Left ventricle myocardium inferior (tissue), 1 donor: ENCODE measurements around the gene KAT7. TPM values are rescaled to one million over a fixed set of nuclear protein-coding genes. Genes with fewer than 3 reads are reported as not detected.

Experiments
- DNase-seq: peaks from one replicate; pipeline ENCODE4 v3.0.0-alpha.2; 2020
- H3K27ac ChIP-seq: fragments of 200-600 bp; replicated peaks from 2 replicates; pipeline ENCODE4 v1.8.0; 2021
- H3K27me3 ChIP-seq: fragments of 200-600 bp; 2 replicates; pipeline ENCODE4 v1.8.0; 2021; ENCODE audit warnings: low read depth
- H3K36me3 ChIP-seq: fragments of 200-600 bp; 2 replicates; pipeline ENCODE4 v1.8.0; 2021
- H3K4me1 ChIP-seq: fragments of 200-600 bp; 2 replicates; pipeline ENCODE4 v1.8.0; 2021
- H3K4me3 ChIP-seq: fragments of 200-600 bp; 2 replicates; pipeline ENCODE4 v1.8.0; 2021; ENCODE audit warnings: mild to moderate bottlenecking, moderate library complexity
- H3K9me3 ChIP-seq: fragments of 200-600 bp; replicated peaks from 2 replicates; pipeline ENCODE4 v1.8.0; 2021
- intact Hi-C: fragments of 100-400 bp; cut with micrococcal nuclease; formaldehyde crosslinking; loops from one replicate; pipeline ENCODE4 v1.11.0; 2022
- total RNA-seq: library from RNA; stranded (reverse); fragmentation: NEBNext Ultra II Directional; extraction: Animal tissue kit (Norgen Biotek cat#: 25700); gene quantifications from one replicate; pipeline ENCODE4 v1.2.1, GENCODE V29; 2021
- TF ChIP-seq, protein P1 (sequence below): fragments of 200-600 bp; IDR thresholded peaks from 2 replicates; pipeline ENCODE4 v1.8.0; 2021; ENCODE audit warnings: antibody characterized with exemption, mild to moderate bottlenecking, borderline replicate concordance
- donor health status: DM: no; HTN: yes; CAD: no; lungs with severe emphysema.

KAT7 gene
- total RNA-seq, 1 donor from 2014 or later, result 52.6 TPM

- H3K27me3 ChIP-seq, result no peaks in the 10 kb centered on the region
- H3K4me3 ChIP-seq, result no peak overlapping the region
- no peaks in the 10 kb centered on the region for H3K9me3 ChIP-seq
- peaks cover 36% of the 10 kb centered on the region for H3K4me1 ChIP-seq
- H3K27ac ChIP-seq, result no peak overlapping the region
- TF ChIP-seq, protein P1, sequence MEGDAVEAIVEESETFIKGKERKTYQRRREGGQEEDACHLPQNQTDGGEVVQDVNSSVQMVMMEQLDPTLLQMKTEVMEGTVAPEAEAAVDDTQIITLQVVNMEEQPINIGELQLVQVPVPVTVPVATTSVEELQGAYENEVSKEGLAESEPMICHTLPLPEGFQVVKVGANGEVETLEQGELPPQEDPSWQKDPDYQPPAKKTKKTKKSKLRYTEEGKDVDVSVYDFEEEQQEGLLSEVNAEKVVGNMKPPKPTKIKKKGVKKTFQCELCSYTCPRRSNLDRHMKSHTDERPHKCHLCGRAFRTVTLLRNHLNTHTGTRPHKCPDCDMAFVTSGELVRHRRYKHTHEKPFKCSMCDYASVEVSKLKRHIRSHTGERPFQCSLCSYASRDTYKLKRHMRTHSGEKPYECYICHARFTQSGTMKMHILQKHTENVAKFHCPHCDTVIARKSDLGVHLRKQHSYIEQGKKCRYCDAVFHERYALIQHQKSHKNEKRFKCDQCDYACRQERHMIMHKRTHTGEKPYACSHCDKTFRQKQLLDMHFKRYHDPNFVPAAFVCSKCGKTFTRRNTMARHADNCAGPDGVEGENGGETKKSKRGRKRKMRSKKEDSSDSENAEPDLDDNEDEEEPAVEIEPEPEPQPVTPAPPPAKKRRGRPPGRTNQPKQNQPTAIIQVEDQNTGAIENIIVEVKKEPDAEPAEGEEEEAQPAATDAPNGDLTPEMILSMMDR, result no peak
- peaks cover 74% of the 10 kb centered on the region for H3K36me3 ChIP-seq
- no peak for DNase-seq
- intact Hi-C loops, result no loop called here
Measured at GRCh38 chr17:49814781-49815529, 26.5 kb downstream of the KAT7 start.

DNA sequence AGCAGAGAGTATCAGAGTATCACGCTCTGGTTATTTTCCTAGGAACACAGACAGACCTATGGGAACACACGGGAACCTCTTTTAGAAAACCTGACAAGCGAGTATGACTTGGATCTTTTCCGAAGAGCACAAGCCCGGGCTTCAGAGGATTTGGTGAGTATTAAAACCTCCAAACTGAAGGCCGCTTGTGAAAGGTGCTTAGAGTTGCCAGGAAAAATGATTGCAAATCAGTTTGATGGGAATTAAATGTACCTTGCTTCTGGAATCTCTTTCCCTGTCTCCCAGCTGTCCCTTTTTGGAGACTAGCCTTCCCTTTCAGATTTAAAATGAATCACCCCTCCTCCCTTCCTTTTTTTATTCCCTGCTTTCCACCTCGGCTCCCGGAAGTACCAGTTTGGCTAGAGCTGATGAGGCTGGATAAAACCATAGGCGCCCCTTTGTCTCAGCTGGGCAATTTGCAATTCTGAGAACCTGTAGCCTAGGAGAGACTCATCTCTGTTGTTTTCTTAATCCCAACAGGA, 27.3 kb downstream of the KAT7 start:
- Histone ChIP-seq H3K36me3 (peaks cover 66% of the 10 kb centered on the region), H3K4me1 (peaks cover 45% of the 10 kb centered on the region), H3K9me3 (no peaks in the 10 kb centered on the region), H3K27ac (peak overlapping the region; percentile 29), H3K4me3 (no peak overlapping the region), H3K27me3 (no peaks in the 10 kb centered on the region)
- DNase-seq, result no peak
- TF ChIP-seq, protein P1, result no peak
- intact Hi-C loops, result no loop called here

DNA sequence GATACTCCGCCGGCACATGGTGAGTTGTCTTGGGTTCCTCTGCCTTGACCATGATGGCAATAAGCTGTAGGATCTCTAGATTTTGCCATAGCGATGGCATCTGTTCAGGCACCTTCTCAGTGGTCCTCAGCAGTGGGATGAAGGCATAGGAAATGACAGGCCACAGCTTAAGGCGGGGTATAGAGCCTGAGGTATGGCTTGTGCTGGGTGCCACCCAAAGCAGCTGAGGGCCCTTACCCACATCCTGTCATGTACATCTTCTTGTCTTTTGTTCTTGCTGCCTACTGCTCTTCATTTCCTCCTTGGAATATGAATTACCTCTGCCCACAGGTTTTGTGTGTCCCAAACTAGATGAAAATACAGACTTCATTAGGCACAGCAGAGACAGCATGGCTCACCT, 29.5 kb downstream of the KAT7 start:
- no peak for DNase-seq
- TF ChIP-seq, protein P1, result no peak
- peaks cover 64% of the 10 kb centered on the region for H3K4me1 ChIP-seq
- H3K4me3 ChIP-seq, result no peak overlapping the region
- H3K27me3 ChIP-seq, result no peaks in the 10 kb centered on the region
- peaks cover 68% of the 10 kb centered on the region for H3K36me3 ChIP-seq
- intact Hi-C loops, result no loop called here
- H3K9me3 ChIP-seq, result no peaks in the 10 kb centered on the region
- H3K27ac ChIP-seq, result no peak overlapping the region

DNA sequence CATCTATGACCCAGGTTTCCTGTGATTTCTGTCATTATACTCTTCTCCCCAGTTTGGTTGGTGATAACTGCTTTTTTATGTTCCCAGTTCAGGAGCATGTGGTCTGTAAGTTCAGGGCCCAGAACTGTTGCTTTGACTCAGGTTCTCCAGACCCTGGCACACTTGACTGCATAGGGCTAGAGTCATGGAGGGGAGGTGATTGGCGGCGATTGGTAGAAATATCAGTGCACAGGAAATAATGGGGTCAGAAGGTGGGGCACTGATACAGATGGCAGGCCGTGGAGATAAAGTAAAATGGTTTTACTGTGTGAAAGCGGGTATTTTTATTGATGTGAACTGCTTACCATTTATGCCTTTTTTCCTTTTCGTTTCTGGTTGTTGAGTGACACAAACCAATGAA, 30.7 kb downstream of the KAT7 start:
- Histone ChIP-seq H3K4me1 (peaks cover 61% of the 10 kb centered on the region), H3K9me3 (no peaks in the 10 kb centered on the region), H3K36me3 (peaks cover 68% of the 10 kb centered on the region), H3K4me3 (no peak overlapping the region), H3K27me3 (no peaks in the 10 kb centered on the region), H3K27ac (no peak overlapping the region)
- intact Hi-C loops, result no loop called here
- no peak for DNase-seq
- TF ChIP-seq, protein P1, result no peak

- H3K4me3 ChIP-seq, result no peak overlapping the region
- H3K9me3 ChIP-seq, result no peaks in the 10 kb centered on the region
- no peak for DNase-seq
- H3K27ac ChIP-seq, result no peak overlapping the region
- peaks cover 60% of the 10 kb centered on the region for H3K4me1 ChIP-seq
- peaks cover 72% of the 10 kb centered on the region for H3K36me3 ChIP-seq
- intact Hi-C loops, result no loop called here
- TF ChIP-seq, protein P1, result no peak
- H3K27me3 ChIP-seq, result no peaks in the 10 kb centered on the region
Measured at GRCh38 chr17:49819651-49820050, 31.2 kb downstream of the KAT7 start.
